ENCODE data around the gene PIP5K1C.

The PIP5K1C gene

GRCh38 chr19:3595521-3596061 lies 104.7 kb downstream of the PIP5K1C start:
- Histone ChIP-seq H3K27ac (ENCODE audit: poor library complexity, severe bottlenecking) (no peak overlapping the region), H3K9me3 (ENCODE audit: severe bottlenecking) (no peaks in the 10 kb centered on the region), H3K4me1 (ENCODE audit: insufficient read depth, poor library complexity, severe bottlenecking) (no peaks in the 10 kb centered on the region), H3K27me3 (ENCODE audit: insufficient read depth, poor library complexity, severe bottlenecking) (no peaks in the 10 kb centered on the region), H3K4me3 (ENCODE audit: severe bottlenecking) (no peak overlapping the region), H3K36me3 (ENCODE audit: low read depth) (no peaks in the 10 kb centered on the region)
- ATAC-seq (ENCODE audit: low read depth) (no peak), DNase-seq (ENCODE audit: low spot score) (no peak)
- TF ChIP-seq CTCF (IDR thresholded peaks at IDR 0.05; ENCODE audit: poor library complexity, severe bottlenecking): no peak

GRCh38 chr19:3593156-3593555 lies 107.1 kb downstream of the PIP5K1C start:
- Histone ChIP-seq H3K36me3 (ENCODE audit: low read depth) (no peaks in the 10 kb centered on the region), H3K4me3 (ENCODE audit: severe bottlenecking) (no peak overlapping the region), H3K27ac (ENCODE audit: poor library complexity, severe bottlenecking) (no peak overlapping the region), H3K9me3 (ENCODE audit: severe bottlenecking) (no peaks in the 10 kb centered on the region), H3K27me3 (ENCODE audit: insufficient read depth, poor library complexity, severe bottlenecking) (no peaks in the 10 kb centered on the region), H3K4me1 (ENCODE audit: insufficient read depth, poor library complexity, severe bottlenecking) (no peaks in the 10 kb centered on the region)
- no peak for DNase-seq (ENCODE audit: low spot score)
- ATAC-seq (ENCODE audit: low read depth): no peak
- no peak for TF ChIP-seq CTCF (IDR thresholded peaks at IDR 0.05; ENCODE audit: poor library complexity, severe bottlenecking)

GRCh38 chr19:3591876-3592613 lies 108.2 kb downstream of the PIP5K1C start:
- no peaks in the 10 kb centered on the region for H3K9me3 ChIP-seq (ENCODE audit: severe bottlenecking)
- no peak for TF ChIP-seq CTCF (IDR thresholded peaks at IDR 0.05; ENCODE audit: poor library complexity, severe bottlenecking)
- no peak overlapping the region for H3K4me3 ChIP-seq (ENCODE audit: severe bottlenecking)
- no peak for DNase-seq (ENCODE audit: low spot score)
- no peaks in the 10 kb centered on the region for H3K4me1 ChIP-seq (ENCODE audit: insufficient read depth, poor library complexity, severe bottlenecking)
- no peaks in the 10 kb centered on the region for H3K36me3 ChIP-seq (ENCODE audit: low read depth)
- peaks cover 2% of the 10 kb centered on the region for H3K27me3 ChIP-seq (ENCODE audit: insufficient read depth, poor library complexity, severe bottlenecking)
- H3K27ac ChIP-seq (ENCODE audit: poor library complexity, severe bottlenecking): no peak overlapping the region
- no peak for ATAC-seq (ENCODE audit: low read depth)

GRCh38 chr19:3590991-3591659 lies 109.1 kb downstream of the PIP5K1C start:
- no peak overlapping the region for H3K4me3 ChIP-seq (ENCODE audit: severe bottlenecking)
- DNase-seq (ENCODE audit: low spot score) (no peak), ATAC-seq (ENCODE audit: low read depth) (no peak)
- peaks cover 11% of the 10 kb centered on the region for H3K27me3 ChIP-seq (ENCODE audit: insufficient read depth, poor library complexity, severe bottlenecking)
- no peaks in the 10 kb centered on the region for H3K36me3 ChIP-seq (ENCODE audit: low read depth)
- no peaks in the 10 kb centered on the region for H3K9me3 ChIP-seq (ENCODE audit: severe bottlenecking)
- no peaks in the 10 kb centered on the region for H3K4me1 ChIP-seq (ENCODE audit: insufficient read depth, poor library complexity, severe bottlenecking)
- TF ChIP-seq CTCF (IDR thresholded peaks at IDR 0.05; ENCODE audit: poor library complexity, severe bottlenecking): no peak
- no peak overlapping the region for H3K27ac ChIP-seq (ENCODE audit: poor library complexity, severe bottlenecking)

All from RWPE2 (cell line).